Natural killer cell (primary cell): ENCODE measurements around the gene DNMT1. TPM values are rescaled to one million over a fixed set of nuclear protein-coding genes. Genes with fewer than 3 reads are reported as not detected.

Experiments
- ATAC-seq, 3 donors: fragments of 150-1000 bp in 2 of 3; fragments of 200-7000 bp in 1 of 3; cut with Tn5 transposase; 1 replicate in 1 of 3; 2 replicates in 2 of 3; pipeline ENCODE4 v1.10.0; 2021; ENCODE audit warnings: mild to moderate bottlenecking in 2 of 3, moderate library complexity in 2 of 3
- DNase-seq, 2 donors: peaks; one replicate each; pipeline versions ENCODE4 v3.0.0 to v3.0.0-alpha.2; 2013 to 2021; ENCODE audit warnings: mixed read lengths in 1 of 2
- H3K27ac ChIP-seq: one replicate; pipeline ENCODE4 v1.5.1; 2013; ENCODE audit warnings: mild to moderate bottlenecking, low read length
- H3K27me3 ChIP-seq: one replicate; pipeline ENCODE4 v1.6.1; 2013; ENCODE audit warnings: low read length; ENCODE audit not compliant: control insufficient read depth, insufficient read depth
- H3K36me3 ChIP-seq: one replicate; pipeline ENCODE4 v1.6.1; 2013; ENCODE audit warnings: low read length; ENCODE audit not compliant: control insufficient read depth, insufficient read depth
- H3K4me1 ChIP-seq: one replicate; pipeline ENCODE4 v1.6.1; 2013; ENCODE audit warnings: low read length; ENCODE audit not compliant: control insufficient read depth, insufficient read depth
- H3K4me3 ChIP-seq: one replicate; pipeline ENCODE4 v1.5.1; 2013; ENCODE audit warnings: low read length
- H3K9me3 ChIP-seq: one replicate; pipeline ENCODE4 v1.6.1; 2013; ENCODE audit warnings: low read length; ENCODE audit not compliant: control insufficient read depth, insufficient read depth
- H3K27ac Mint-ChIP-seq, 2 donors: one replicate each; pipeline ENCODE4 v1.8.0; 2022; ENCODE audit warnings: mild to moderate bottlenecking in 2 of 2, mixed read lengths in 2 of 2, moderate library complexity in 1 of 2
- H3K27me3 Mint-ChIP-seq, 2 donors: one replicate each; pipeline ENCODE4 v1.8.0; 2022; ENCODE audit warnings: low read depth in 2 of 2, mixed read lengths in 2 of 2
- H3K36me3 Mint-ChIP-seq: one replicate; pipeline ENCODE4 v1.8.0; 2022; ENCODE audit warnings: mixed read lengths
- H3K4me1 Mint-ChIP-seq, 2 donors: one replicate each; pipeline ENCODE4 v1.8.0; 2022; ENCODE audit warnings: mixed read lengths in 2 of 2
- H3K4me3 Mint-ChIP-seq: one replicate; pipeline ENCODE4 v1.8.0; 2022; ENCODE audit warnings: mild to moderate bottlenecking, moderate library complexity, mixed read lengths
- H3K9me3 Mint-ChIP-seq, 2 donors: one replicate each; pipeline ENCODE4 v1.8.0; 2022; ENCODE audit warnings: mixed read lengths in 2 of 2
- CTCF ChIP-seq: fragments of 200-600 bp; IDR thresholded peaks from one replicate; pipeline ENCODE4 v1.8.0; 2022; ENCODE audit warnings: antibody characterized with exemption
- WGBS: methylation state at CpG from one replicate; pipeline ENCODE4 v1.1.7; 2013; ENCODE audit warnings: missing lambda C conversion rate; ENCODE audit not compliant: insufficient coverage; 5-methylcytosine and 5-hydroxymethylcytosine counted together
- intact Hi-C: fragments of 100-400 bp; cut with micrococcal nuclease; formaldehyde crosslinking; loops from one replicate; pipeline ENCODE4 v1.14.2; 2022
- total RNA-seq, 4 donors: library from RNA; stranded (reverse); fragments of 120-200 nt in 1 of 4; gene quantifications; one replicate each; pipeline versions ENCODE4 v1.2.3 to v1.2.4, GENCODE V29; 2013 to 2022

Gene DNMT1
- total RNA-seq, 3 donors from 2014 or later (not counting 1 experiment from before 2014, with no cell fraction given) = 266 to 323 (median 275) TPM

- no peak for ATAC-seq
- DNase-seq = no peak
- H3K27me3 Mint-ChIP-seq = no peaks in the 10 kb centered on the region
- Histone ChIP-seq H3K36me3 (peaks cover 59% of the 10 kb centered on the region), H3K4me1 (peaks cover 90% of the 10 kb centered on the region), H3K9me3 (no peaks in the 10 kb centered on the region), H3K4me3 (no peak overlapping the region), H3K27ac (peak overlapping the region; percentile 2), H3K27me3 (no peaks in the 10 kb centered on the region)
- H3K36me3 Mint-ChIP-seq = no peaks in the 10 kb centered on the region
- TF ChIP-seq CTCF = no peak
- intact Hi-C loops = no loop called here
- WGBS = 95% methylated on average over 44 of the region's 44 CpGs
- H3K4me3 Mint-ChIP-seq = peak overlapping the region; percentile 58
- H3K4me1 Mint-ChIP-seq = peaks cover 51 to 76% of the 10 kb centered on the region in 2 donors
- H3K9me3 Mint-ChIP-seq = no peaks in the 10 kb centered on the region
- H3K27ac Mint-ChIP-seq = peak overlapping the region; percentile 95 to 98
Observed at GRCh38 chr19:10110076-10110971, 84.4 kb downstream of the DNMT1 start.

- Mint-ChIP-seq H3K9me3 (no peaks in the 10 kb centered on the region), H3K4me1 (peaks cover 55 to 78% of the 10 kb centered on the region in 2 donors), H3K4me3 (no peak overlapping the region), H3K27ac (peak overlapping the region in 1 of 2 donors; percentile 98), H3K27me3 (no peaks in the 10 kb centered on the region), H3K36me3 (no peaks in the 10 kb centered on the region)
- ATAC-seq (no peak), DNase-seq (no peak)
- H3K9me3 ChIP-seq = no peaks in the 10 kb centered on the region
- no peaks in the 10 kb centered on the region for H3K27me3 ChIP-seq
- no peak for TF ChIP-seq CTCF
- H3K4me1 ChIP-seq = peaks cover 89% of the 10 kb centered on the region
- H3K36me3 ChIP-seq = peaks cover 51% of the 10 kb centered on the region
- 96% methylated on average over 14 of the region's 14 CpGs for WGBS
- intact Hi-C loops = loop anchor here (10.0 kb wide), 1 partner anchor 685 kb away; no protein-coding TSS in a partner anchor
- H3K27ac ChIP-seq = no peak overlapping the region
- H3K4me3 ChIP-seq = no peak overlapping the region
Observed at GRCh38 chr19:10109528-10109927, 85.2 kb downstream of the DNMT1 start.

GRCh38 chr19:10107817-10108367, 86.9 kb downstream of the DNMT1 start:
- Histone ChIP-seq H3K9me3 (no peaks in the 10 kb centered on the region), H3K36me3 (peaks cover 41% of the 10 kb centered on the region), H3K4me1 (peaks cover 87% of the 10 kb centered on the region), H3K27me3 (no peaks in the 10 kb centered on the region), H3K4me3 (no peak overlapping the region), H3K27ac (no peak overlapping the region)
- ATAC-seq (no peak), DNase-seq (no peak)
- Mint-ChIP-seq H3K36me3 (no peaks in the 10 kb centered on the region), H3K4me3 (no peak overlapping the region), H3K27me3 (no peaks in the 10 kb centered on the region), H3K9me3 (no peaks in the 10 kb centered on the region), H3K4me1 (peaks cover 54 to 73% of the 10 kb centered on the region in 2 donors), H3K27ac (no peak overlapping the region)
- WGBS = 95% methylated on average over 14 of the region's 14 CpGs
- intact Hi-C loops = loop anchor here (10.0 kb wide), 1 partner anchor 687 kb away; no protein-coding TSS in a partner anchor
- TF ChIP-seq CTCF = no peak
